Measurements from ENCODE around the gene TSLP.

The TSLP gene

DNA sequence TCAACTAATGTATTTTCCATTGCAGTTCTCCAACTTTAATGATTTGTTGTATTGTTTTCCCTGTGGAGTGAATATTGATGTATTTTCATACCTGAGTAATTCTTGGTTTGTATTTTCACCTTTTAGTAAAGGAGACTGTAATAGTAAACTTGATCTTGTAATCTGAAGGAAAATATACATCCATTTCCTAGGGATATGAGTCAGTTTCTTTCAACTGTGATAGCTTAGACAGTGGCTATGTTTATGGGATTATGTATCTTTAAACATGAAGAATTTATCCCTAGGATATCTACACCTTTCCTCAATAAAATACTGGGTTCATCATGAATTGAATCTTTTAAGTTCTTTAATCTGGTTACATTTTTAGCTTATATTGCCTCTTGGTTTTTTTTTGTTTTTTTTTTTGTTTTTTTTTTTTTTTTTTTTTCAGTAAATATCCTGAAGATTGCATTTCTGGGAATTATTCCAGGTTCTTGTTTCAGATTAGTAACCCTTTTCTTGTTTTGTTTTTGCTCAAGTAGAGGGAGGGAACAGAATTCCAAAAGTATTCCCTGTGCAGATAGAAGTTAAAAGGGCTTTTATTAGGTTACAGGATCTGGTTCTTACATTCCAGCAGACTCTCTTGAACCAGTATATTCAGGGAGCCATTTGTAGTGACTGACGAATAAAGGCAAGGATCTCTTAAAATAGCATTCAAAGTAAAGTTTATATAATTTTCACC, 27.7 kb downstream of the TSLP start:
- DNase-seq = no peak

GRCh38 chr5:111106320-111106948, 34.9 kb downstream of the TSLP start:
- no peak for DNase-seq

DNA sequence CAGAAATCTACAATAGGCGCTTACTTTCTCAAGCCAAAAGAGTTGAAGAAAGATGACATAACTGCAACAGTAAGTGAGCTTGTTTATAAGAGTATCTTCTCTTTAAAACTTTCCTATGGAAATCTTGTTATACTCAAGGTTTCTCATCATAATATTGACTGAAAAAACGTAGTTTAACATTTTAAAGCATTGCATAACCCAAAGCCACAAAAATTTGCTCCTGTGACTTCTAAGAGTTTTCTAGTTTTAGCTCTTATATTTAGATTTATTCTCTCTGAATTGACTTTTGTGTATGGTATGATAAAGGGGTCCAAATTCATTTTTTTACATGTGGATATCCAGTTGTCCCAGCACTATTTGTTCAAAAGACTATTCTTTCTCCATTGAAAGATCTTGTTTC, 35.9 kb downstream of the TSLP start:
- no peak for DNase-seq

- no peak for DNase-seq
These were observed 40.4 kb downstream of the TSLP start for GRCh38 chr5:111111956-111112355.

DNA sequence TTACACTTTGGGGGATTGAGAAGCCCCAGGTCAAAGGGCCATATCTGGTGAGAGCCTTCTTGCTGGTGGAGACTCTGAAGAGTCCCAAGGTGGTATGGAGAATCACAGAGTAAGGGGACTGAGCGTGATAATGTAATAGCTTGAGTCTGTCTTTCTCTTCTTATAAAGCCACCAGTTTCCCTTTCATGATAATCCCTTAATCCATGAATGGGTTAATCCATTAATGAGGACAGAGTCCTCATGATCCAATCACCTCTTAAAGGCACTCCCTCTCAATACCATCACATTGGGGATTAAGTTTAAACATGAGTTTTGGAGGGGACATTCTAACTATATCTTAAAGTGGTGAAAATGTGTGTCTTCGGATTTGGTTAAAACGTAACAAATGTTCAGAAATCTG, 42.2 kb downstream of the TSLP start:
- DNase-seq = no peak

DNA sequence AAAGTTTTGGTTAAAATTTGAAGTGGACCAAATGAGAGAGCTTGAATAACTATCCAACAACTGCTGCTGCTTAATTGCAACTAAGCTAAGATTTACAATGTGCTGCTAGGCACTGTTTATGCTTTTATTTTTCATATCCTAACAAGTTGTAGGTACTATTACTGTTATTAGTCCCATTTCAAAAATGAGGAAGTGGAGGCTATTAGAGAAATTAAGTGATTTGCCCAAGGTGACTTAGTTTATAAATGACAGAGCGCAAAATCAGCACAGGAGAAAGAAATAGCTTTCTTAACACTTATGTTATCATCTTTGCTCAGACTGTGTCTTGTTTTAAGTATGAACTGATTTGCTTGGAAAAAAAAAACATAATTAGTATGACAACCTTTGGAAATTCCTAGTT, 43.7 kb downstream of the TSLP start:
- DNase-seq = no peak

DNA sequence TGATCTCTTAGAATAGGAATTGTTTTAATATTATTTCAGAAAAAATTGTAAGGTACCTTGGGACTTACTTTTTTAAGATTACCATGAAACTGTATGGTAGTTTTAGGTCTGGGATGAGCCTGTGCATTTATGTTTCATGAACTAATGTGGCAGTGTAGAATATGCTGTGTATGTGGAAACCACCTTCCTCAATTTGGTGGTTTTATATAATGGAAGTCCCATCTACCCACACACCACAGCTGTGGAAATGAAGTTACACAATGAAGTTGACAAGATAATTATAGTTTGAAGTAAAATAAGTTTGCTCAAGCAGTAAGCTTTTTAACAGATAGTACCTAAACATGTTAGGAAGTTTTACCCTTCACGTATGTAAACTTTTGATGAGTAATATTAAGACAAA, 45.0 kb downstream of the TSLP start:
- DNase-seq = no peak

DNA sequence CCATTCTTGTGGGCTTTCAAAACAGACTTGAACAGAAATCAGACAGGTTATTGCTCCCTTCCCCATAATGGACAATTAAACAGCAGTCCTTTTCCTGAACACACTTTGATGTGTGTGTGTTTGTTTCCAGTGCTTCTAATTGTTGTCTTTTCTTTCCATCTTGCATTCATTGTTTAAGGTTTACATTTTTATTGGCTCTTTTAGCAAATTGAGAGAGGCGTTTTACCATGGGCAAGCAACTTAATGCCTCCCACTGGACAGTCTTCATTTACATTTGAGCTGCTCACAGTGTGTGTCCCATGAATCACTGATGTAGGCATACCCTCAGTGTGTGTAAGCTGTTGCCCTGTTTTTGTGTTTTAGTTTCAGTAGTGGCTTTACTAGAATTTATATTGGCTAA, 45.6 kb downstream of the TSLP start:
- no peak for DNase-seq

DNA sequence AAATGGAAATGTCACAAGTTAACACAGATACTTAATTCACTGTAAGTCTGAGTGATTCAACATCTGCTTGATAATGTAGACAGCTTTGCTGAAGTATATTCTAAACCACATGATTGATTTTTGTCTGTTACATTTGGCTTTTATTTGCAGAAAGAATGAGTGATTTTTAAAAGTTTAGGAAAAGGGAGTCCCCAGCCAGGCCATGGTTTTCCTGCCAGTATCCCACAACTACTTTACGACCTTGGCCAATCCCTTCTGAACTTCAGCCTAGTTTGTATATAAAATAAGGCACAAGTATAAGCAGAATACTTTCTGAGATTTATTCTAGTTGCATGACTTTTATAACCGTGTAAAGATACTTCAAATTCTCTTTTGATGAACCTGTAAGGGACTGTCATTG, 47.7 kb downstream of the TSLP start:
- no peak for DNase-seq

DNA sequence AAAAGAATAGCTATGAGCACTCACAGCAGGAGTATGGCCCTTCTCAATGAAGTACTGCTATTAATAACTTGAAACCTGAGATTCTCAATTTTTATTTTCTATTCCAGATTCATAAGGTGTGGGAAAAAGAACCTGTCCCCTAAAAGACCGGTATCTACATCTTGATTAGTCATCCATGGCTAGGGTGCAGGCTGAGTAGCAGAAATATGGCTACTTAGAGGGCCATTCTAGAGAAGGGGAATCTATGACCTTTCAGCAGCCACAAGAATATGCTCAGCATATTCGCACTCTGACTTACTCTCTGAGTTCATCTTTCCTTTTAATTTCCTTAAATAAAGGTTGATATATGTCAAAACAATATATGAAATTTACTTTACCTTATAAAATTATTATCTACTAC, 48.3 kb downstream of the TSLP start:
- no peak for DNase-seq

- DNase-seq = no peak
These were observed 49.4 kb downstream of the TSLP start for GRCh38 chr5:111120911-111121310.

DNA sequence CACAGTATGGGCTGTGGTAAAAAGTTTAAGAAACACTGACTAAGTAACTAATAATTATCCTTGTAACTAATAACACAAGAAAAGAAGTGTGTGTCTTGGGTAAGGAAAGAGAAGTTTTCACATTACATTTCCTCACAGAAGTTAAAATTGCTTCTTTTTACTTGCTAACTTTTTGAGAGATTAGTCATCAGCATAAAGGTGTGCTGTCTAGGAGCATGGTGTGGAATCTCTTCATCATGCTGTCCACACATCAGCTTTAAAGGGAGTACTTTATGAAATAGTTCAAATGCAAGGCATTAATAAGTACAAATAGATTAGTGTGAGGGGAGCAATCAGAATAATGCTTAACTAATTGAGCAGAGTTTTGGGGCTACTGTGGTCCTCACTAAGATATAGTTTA, 50.4 kb downstream of the TSLP start:
- no peak for DNase-seq

GRCh38 chr5:111122398-111122797, 50.9 kb downstream of the TSLP start:
- no peak for DNase-seq

- DNase-seq = no peak
These were observed 53.3 kb downstream of the TSLP start for GRCh38 chr5:111124793-111125192.

DNA sequence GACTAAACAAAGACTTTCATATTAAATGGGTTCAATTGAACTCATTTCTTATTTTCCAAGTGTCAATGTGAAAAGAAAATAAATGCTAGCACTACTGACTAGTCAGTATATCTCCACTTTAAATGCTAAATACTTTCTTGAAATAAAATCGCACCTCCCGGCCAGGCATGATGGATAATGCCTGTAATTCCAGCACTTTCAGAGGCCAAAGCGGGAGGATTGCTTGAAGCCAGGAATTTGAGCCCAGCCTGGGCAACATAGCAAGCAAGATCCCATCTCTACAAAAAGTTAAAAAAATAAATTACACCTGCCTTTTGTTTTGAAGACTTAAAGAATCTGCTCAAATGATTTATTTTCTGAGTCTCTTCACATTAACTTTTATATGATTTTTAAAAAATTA, 55.4 kb downstream of the TSLP start:
- DNase-seq = no peak
